ENCODE results near the gene ETHE1.

Gene ETHE1

DNA sequence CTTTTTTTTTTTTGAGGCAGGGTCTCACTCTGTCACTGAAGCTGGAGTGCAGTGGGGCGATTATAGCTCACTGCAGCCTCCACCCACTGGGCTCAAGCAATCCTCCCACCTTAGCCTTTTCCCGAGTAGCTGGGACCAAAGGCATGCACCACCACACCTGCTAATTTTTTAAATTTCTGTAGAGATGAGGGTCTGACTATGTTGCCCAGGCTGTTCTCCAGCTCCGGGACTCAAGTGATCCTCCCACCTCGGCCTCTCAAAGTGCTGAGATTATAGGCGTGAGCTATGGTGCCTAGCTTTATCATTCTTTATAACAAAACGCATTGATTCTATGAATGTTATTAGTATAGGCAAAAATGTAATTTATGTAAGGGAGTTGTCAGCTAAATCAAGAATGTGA is 43.7 kb downstream of the ETHE1 start:
- DNase-seq (ENCODE audit: low read depth): no peak
- TF ChIP-seq CTCF (IDR thresholded peaks at IDR 0.05; ENCODE audit: control insufficient read depth, extremely low read depth, insufficient read depth): no peak
- H3K4me3 ChIP-seq (ENCODE audit: low read depth, low read length): no peak overlapping the region

DNA sequence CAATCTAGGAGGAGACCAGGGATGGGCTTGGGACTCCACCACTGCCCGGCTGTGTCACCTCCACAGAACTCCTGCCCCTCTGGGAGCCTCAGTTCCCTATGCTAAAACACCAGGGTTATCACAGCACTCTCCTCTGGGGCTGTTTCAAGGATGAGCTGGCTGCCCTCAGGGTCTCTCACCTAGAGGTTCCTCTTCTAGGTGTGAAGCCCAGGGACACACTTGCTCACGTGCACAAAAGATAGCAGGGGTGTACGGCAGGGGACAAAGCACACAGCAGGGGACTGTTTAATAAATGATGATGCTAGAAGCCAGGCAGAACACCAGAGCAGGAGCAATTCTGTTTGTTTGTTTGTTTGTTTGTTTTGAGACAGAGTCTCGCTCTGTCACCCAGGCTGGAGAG is 44.8 kb downstream of the ETHE1 start:
- DNase-seq (ENCODE audit: low read depth): no peak
- H3K4me3 ChIP-seq (ENCODE audit: low read depth, low read length): no peak overlapping the region
- TF ChIP-seq CTCF (IDR thresholded peaks at IDR 0.05; ENCODE audit: control insufficient read depth, extremely low read depth, insufficient read depth): no peak

DNA sequence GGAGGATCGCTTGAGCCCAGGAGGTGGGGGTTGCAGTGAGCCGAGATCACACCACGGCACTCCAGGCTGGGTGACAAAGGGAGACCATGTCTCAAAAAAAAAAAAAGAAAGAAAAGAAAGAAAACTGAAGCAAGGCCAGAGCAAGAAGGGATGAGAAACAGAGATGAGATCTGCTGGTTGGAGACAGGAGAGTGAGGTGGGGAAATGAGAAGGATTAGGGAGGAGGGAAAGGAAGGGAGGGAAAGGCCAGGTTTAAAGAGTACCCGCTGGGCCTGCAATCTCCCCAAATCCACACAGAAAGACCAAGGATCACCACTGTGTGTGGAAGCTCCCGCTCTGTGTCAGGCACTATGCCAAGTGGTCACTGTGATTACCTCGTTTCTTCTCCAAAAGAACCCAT is 45.3 kb downstream of the ETHE1 start:
- TF ChIP-seq CTCF (IDR thresholded peaks at IDR 0.05; ENCODE audit: control insufficient read depth, extremely low read depth, insufficient read depth): no peak
- DNase-seq (ENCODE audit: low read depth): no peak
- H3K4me3 ChIP-seq (ENCODE audit: low read depth, low read length): no peak overlapping the region

GRCh38 chr19:43480574-43480973 is 46.4 kb downstream of the ETHE1 start:
- H3K4me3 ChIP-seq (ENCODE audit: low read depth, low read length): no peak overlapping the region
- TF ChIP-seq CTCF (IDR thresholded peaks at IDR 0.05; ENCODE audit: control insufficient read depth, extremely low read depth, insufficient read depth): no peak
- DNase-seq (ENCODE audit: low read depth): no peak

GRCh38 chr19:43479961-43480561 is 46.9 kb downstream of the ETHE1 start:
- TF ChIP-seq CTCF (IDR thresholded peaks at IDR 0.05; ENCODE audit: control insufficient read depth, extremely low read depth, insufficient read depth): no peak
- H3K4me3 ChIP-seq (ENCODE audit: low read depth, low read length): no peak overlapping the region
- no peak for DNase-seq (ENCODE audit: low read depth)

DNA sequence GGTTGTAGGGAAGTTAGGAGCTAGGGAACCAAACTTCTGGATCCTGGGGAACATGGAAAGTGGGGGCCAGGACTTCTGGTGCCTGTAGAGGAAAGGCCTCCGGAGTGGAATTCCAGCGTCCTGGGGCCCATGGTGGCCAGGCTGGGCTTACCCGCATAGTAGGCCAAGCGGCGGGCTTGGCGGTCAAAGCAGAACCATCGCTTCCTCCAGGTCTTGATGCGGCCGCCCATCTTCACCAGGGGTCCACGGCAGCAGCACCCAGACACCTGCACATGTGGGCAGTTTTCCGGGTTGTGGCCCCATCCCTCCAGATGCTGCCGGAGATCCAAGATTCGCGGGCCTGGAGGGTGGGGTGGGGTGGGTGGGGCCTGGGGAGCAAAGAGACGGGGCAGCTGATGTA is 47.8 kb downstream of the ETHE1 start:
- no peak for TF ChIP-seq CTCF (IDR thresholded peaks at IDR 0.05; ENCODE audit: control insufficient read depth, extremely low read depth, insufficient read depth)
- no peak overlapping the region for H3K4me3 ChIP-seq (ENCODE audit: low read depth, low read length)
- DNase-seq (ENCODE audit: low read depth): no peak

- no peak overlapping the region for H3K4me3 ChIP-seq (ENCODE audit: low read depth, low read length)
- no peak for TF ChIP-seq CTCF (IDR thresholded peaks at IDR 0.05; ENCODE audit: control insufficient read depth, extremely low read depth, insufficient read depth)
- DNase-seq (ENCODE audit: low read depth): no peak
Measured at GRCh38 chr19:43478323-43478722, 48.7 kb downstream of the ETHE1 start.

Measured in LNCaP clone FGC (cell line).